ENCODE results near the gene MFNG.

MFNG gene

GRCh38 chr22:37516456-37516855 lies 30.3 kb upstream of the MFNG start:
- intact Hi-C loops (cut with DNase I) = no loop called here
- no peak for DNase-seq

GRCh38 chr22:37515901-37516300 lies 29.7 kb upstream of the MFNG start:
- intact Hi-C loops (cut with DNase I) = no loop called here
- no peak for DNase-seq

GRCh38 chr22:37514526-37515051 lies 28.4 kb upstream of the MFNG start:
- DNase-seq = no peak
- intact Hi-C loops (cut with DNase I) = no loop called here

- DNase-seq = no peak
- intact Hi-C loops (cut with DNase I) = no loop called here
These were observed 25.4 kb upstream of the MFNG start for GRCh38 chr22:37511395-37512104.

GRCh38 chr22:37510091-37510490 lies 23.9 kb upstream of the MFNG start:
- no peak for DNase-seq
- intact Hi-C loops (cut with DNase I) = no loop called here

GRCh38 chr22:37509059-37509860 lies 23.1 kb upstream of the MFNG start:
- intact Hi-C loops (cut with DNase I) = no loop called here
- no peak for DNase-seq

- intact Hi-C loops (cut with DNase I) = no loop called here
- no peak for DNase-seq
These were observed 22.3 kb upstream of the MFNG start for GRCh38 chr22:37508431-37508992.

- intact Hi-C loops (cut with DNase I) = no loop called here
- no peak for DNase-seq
These were observed 21.5 kb upstream of the MFNG start for GRCh38 chr22:37507731-37508130.

GRCh38 chr22:37505989-37506388 lies 19.8 kb upstream of the MFNG start:
- DNase-seq = no peak
- intact Hi-C loops (cut with DNase I) = no loop called here

- intact Hi-C loops (cut with DNase I) = no loop called here
- no peak for DNase-seq
These were observed 19.4 kb upstream of the MFNG start for GRCh38 chr22:37505565-37505964.

- intact Hi-C loops (cut with DNase I) = no loop called here
- DNase-seq = no peak
These were observed 18.8 kb upstream of the MFNG start for GRCh38 chr22:37504964-37505363.

GRCh38 chr22:37503850-37504249 lies 17.7 kb upstream of the MFNG start:
- intact Hi-C loops (cut with DNase I) = no loop called here
- no peak for DNase-seq

- intact Hi-C loops (cut with DNase I) = no loop called here
- no peak for DNase-seq
These were observed 17.0 kb upstream of the MFNG start for GRCh38 chr22:37503183-37503683.

GRCh38 chr22:37502342-37503182 lies 16.4 kb upstream of the MFNG start:
- intact Hi-C loops (cut with DNase I) = no loop called here
- DNase-seq = peak in 2 of 42 donors; percentile 12 to 35

GRCh38 chr22:37501610-37502341 lies 15.6 kb upstream of the MFNG start:
- intact Hi-C loops (cut with DNase I) = no loop called here
- DNase-seq = no peak

- DNase-seq = no peak
- intact Hi-C loops (cut with DNase I) = no loop called here
These were observed 14.8 kb upstream of the MFNG start for GRCh38 chr22:37500745-37501609.

- intact Hi-C loops (cut with DNase I) = no loop called here
- no peak for DNase-seq
These were observed 13.8 kb upstream of the MFNG start for GRCh38 chr22:37499789-37500540.

All from head of caudate nucleus (tissue), 42 donors.